Measurements from ENCODE around the gene SGF29.

- no peak for TF ChIP-seq CTCF (IDR thresholded peaks at IDR 0.05)
- TF ChIP-seq POLR2A (IDR thresholded peaks at IDR 0.05), result no peak
Measured at GRCh38 chr16:28603381-28604185, 49.9 kb downstream of the SGF29 start.
